Nephron progenitor cell (in vitro differentiated cells): ENCODE data around the gene SLC24A4.
A peak's percentile ranks its signal among the peaks of the same experiment; 100 is the strongest.

Source experiments
- DNase-seq: peaks from one replicate; pipeline ENCODE4 v3.0.0; 2021
- H3K27ac Mint-ChIP-seq: 2 replicates; pipeline ENCODE4 v1.8.0; 2021; ENCODE audit warnings: mild to moderate bottlenecking, moderate library complexity, mixed read lengths
- H3K27me3 Mint-ChIP-seq: 2 replicates; pipeline ENCODE4 v1.8.0; 2021; ENCODE audit warnings: mild to moderate bottlenecking, low read depth, mixed read lengths; ENCODE audit not compliant: poor library complexity
- H3K36me3 Mint-ChIP-seq: 2 replicates; pipeline ENCODE4 v1.8.0; 2021; ENCODE audit warnings: low read depth, mixed read lengths
- H3K4me1 Mint-ChIP-seq: 2 replicates; pipeline ENCODE4 v1.8.0; 2021; ENCODE audit warnings: mixed read lengths
- H3K4me3 Mint-ChIP-seq: 2 replicates; pipeline ENCODE4 v1.8.0; 2021; ENCODE audit warnings: mild to moderate bottlenecking, moderate library complexity, mixed read lengths
- H3K9me3 Mint-ChIP-seq: 2 replicates; pipeline ENCODE4 v1.8.0; 2021; ENCODE audit warnings: mild to moderate bottlenecking, moderate library complexity, mixed read lengths
- CTCF ChIP-seq: fragments of 200-600 bp; sonication (generic); IDR thresholded peaks from 2 replicates; pipeline ENCODE4 v1.5.0; 2021; ENCODE audit warnings: antibody characterized with exemption

Gene SLC24A4

DNA sequence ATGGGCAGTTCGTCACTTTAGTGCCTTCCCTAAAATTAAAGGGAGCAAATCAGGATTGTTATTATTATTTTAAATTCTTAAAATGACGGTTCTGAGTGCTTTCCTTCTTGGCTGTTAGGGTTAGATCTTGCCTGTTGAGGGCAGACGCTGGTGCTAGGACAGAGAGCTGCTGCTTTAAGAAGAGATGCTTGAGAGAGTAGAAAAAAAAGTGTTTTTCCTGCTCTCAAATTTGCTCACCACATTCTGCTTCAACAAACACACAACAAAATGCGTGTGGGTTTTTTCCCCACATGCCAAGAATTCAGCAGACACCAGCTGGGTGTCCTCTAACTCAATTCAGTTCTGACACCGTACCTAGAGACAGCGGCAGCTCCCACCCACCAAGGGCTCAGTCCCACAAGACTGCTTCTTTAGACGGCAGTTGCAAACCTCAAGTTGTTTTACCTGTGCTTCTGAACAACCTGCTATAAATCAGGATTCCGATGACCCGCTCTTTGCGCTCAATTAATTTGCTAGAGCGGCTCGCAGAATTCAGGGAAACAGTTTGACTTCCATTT, 114.8 kb downstream of the SLC24A4 start:
- peaks cover 5% of the 10 kb centered on the region for H3K4me1 Mint-ChIP-seq
- TF ChIP-seq CTCF: no peak
- H3K27ac Mint-ChIP-seq: no peak overlapping the region
- no peak overlapping the region for H3K4me3 Mint-ChIP-seq
- H3K27me3 Mint-ChIP-seq: peaks cover 22% of the 10 kb centered on the region
- peaks cover 11% of the 10 kb centered on the region for H3K9me3 Mint-ChIP-seq
- no peaks in the 10 kb centered on the region for H3K36me3 Mint-ChIP-seq
- no peak for DNase-seq

DNA sequence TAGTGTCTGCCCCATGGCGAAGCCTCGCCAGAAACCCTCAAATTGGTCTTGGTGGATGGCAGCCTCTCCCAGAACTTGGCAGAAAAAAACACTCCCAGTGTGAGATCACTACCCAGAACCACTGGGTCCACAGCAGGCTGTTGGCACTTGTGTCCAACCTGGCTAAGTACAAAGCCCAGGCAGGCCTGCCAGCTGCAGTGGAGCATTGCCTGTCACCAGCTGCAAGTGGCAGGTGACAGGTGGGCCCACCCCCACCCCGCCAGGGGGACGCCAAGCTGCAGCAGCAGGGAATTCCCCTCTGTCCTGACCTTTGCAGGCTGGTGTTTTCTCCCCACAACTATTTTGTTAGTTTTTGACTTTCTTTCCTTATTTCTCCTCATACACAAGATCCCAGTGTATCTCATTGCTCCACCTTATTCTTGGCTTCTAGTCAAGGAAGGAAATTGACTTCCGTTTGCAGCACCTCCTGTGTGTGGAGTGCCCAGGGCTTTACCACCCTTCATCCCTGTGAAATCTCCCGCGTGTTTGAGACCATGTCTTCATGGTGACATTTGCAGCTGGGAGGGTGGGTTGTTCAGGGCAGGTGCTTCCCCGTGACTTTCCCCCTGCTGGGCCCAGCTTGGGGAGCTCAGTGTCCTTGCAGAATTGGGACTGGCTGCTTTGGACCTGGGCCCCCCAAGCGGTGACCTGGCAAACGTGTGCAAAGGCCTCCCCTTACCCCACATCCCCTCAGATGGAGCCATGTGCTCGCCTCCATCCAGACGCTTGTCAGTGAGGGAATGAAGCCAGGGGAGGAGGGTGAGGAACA, 116.8 kb downstream of the SLC24A4 start:
- Mint-ChIP-seq H3K9me3 (no peaks in the 10 kb centered on the region), H3K4me1 (peaks cover 5% of the 10 kb centered on the region), H3K27me3 (peaks cover 19% of the 10 kb centered on the region), H3K36me3 (no peaks in the 10 kb centered on the region), H3K4me3 (no peak overlapping the region), H3K27ac (no peak overlapping the region)
- TF ChIP-seq CTCF: no peak
- DNase-seq: no peak

DNA sequence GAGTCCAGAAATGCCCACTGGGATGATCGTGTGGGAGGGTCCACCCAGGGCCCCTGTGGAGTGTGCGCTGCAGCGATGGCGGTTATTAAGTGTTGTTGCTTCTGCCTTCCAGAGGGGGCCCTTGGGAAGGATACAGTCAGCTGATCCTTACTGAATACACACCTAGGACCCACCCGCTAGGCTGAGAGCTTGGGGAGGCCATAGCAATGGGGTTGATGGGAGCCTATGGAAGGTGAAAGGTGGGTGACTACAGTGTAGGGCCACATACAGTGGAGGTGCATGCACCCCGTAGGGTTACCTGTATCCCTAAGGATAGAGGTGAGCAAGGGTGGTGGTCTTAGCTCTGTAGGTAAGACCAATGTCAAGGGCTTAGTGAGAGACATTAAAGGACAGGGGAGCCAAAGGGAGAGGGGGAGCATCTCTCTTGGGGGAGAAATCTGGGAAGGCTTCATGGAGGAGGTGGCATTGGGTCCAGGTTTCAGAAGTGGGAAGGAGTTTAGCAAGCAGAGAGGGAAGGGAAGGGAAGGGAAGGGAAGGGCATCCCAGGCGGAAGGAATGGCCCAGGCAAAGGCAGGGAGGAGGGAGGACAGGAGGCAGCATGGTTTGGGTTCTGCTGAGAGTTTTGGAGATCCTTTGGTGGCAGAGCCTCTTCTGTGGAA, 117.5 kb downstream of the SLC24A4 start:
- Mint-ChIP-seq H3K4me1 (peaks cover 5% of the 10 kb centered on the region), H3K36me3 (no peaks in the 10 kb centered on the region), H3K27ac (no peak overlapping the region), H3K27me3 (peaks cover 21% of the 10 kb centered on the region), H3K9me3 (peaks cover 2% of the 10 kb centered on the region), H3K4me3 (no peak overlapping the region)
- TF ChIP-seq CTCF: no peak
- DNase-seq: no peak

- Mint-ChIP-seq H3K4me3 (no peak overlapping the region), H3K36me3 (no peaks in the 10 kb centered on the region), H3K27ac (peak overlapping the region; percentile 44), H3K4me1 (peaks cover 5% of the 10 kb centered on the region), H3K27me3 (peaks cover 16% of the 10 kb centered on the region), H3K9me3 (peaks cover 9% of the 10 kb centered on the region)
- DNase-seq: no peak
- TF ChIP-seq CTCF: no peak
Measured at GRCh38 chr14:92441751-92442504, 119.0 kb downstream of the SLC24A4 start.

- Mint-ChIP-seq H3K27me3 (peaks cover 15% of the 10 kb centered on the region), H3K4me1 (peaks cover under 1% of the 10 kb centered on the region), H3K27ac (no peak overlapping the region), H3K9me3 (peaks cover 9% of the 10 kb centered on the region), H3K36me3 (no peaks in the 10 kb centered on the region), H3K4me3 (no peak overlapping the region)
- no peak for TF ChIP-seq CTCF
- no peak for DNase-seq
Measured at GRCh38 chr14:92443167-92443566, 120.2 kb downstream of the SLC24A4 start.
